K562 (cell line): Measurements from ENCODE around the gene TRIM69. TPM values are rescaled to one million over a fixed set of nuclear protein-coding genes. Genes with fewer than 3 reads are reported as not detected.

ENCODE experiments used
- CREB1 ChIP-seq, 2 experiments: sonication (generic) in 1 of 2; formaldehyde crosslinking in 1 of 2; IDR thresholded peaks; 2 replicates each; pipeline versions ENCODE4 v1.6.1 to v1.8.0; 2012 to 2022; ENCODE audit warnings: inconsistent platforms in 1 of 2, mild to moderate bottlenecking in 1 of 2, missing genetic modification reagents in 1 of 2, moderate library complexity in 1 of 2
- CREB3L1 ChIP-seq: fragments of 450-650 bp; IDR thresholded peaks from 2 replicates; pipeline ENCODE4 v1.6.1; 2014; ENCODE audit warnings: low read depth, mild to moderate bottlenecking, moderate library complexity, borderline replicate concordance
- EGR1 ChIP-seq: fragments of 450-650 bp; conservative IDR thresholded peaks from 2 replicates; pipeline ENCODE4 v1.6.1; 2017; ENCODE audit warnings: mild to moderate bottlenecking
- EP400 ChIP-seq: fragments of 450-650 bp; IDR thresholded peaks from 2 replicates; pipeline ENCODE4 v1.6.1; 2017; ENCODE audit warnings: antibody characterized with exemption, mild to moderate bottlenecking, moderate library complexity
- GTF3C2 ChIP-seq: IDR thresholded peaks from 3 replicates; pipeline ENCODE4 v1.6.1; 2011; ENCODE audit warnings: borderline replicate concordance, mild to moderate bottlenecking, moderate library complexity; ENCODE audit not compliant: insufficient read length; ENCODE audit errors: extremely low read depth
- KDM2B ChIP-seq: fragments of 250-450 bp; sonication (Bioruptor Pico); IDR thresholded peaks from 2 replicates; pipeline ENCODE4 v1.8.0; 2021; ENCODE audit warnings: mild to moderate bottlenecking, moderate library complexity
- LARP7 ChIP-seq: fragments of 450-650 bp; IDR thresholded peaks from 2 replicates; pipeline ENCODE4 v1.6.1; 2016
- MAFG ChIP-seq: fragments of 450-650 bp; conservative IDR thresholded peaks from 2 replicates; pipeline ENCODE4 v1.6.1; 2016; ENCODE audit warnings: missing genetic modification characterization, missing compliant biosample characterization
- NEUROD1 ChIP-seq: fragments of 150-350 bp; IDR thresholded peaks from 2 replicates; pipeline ENCODE4 v1.6.1; 2014; ENCODE audit warnings: borderline replicate concordance, low read length, low read depth; ENCODE audit not compliant: partially characterized antibody
- PKNOX1 ChIP-seq: fragments of 450-650 bp; IDR thresholded peaks from 2 replicates; pipeline ENCODE4 v1.6.1; 2016
- POLR2AphosphoS5 ChIP-seq: IDR thresholded peaks from 2 replicates; pipeline ENCODE4 v1.6.1; 2011; ENCODE audit warnings: mild to moderate bottlenecking, low read depth, low read length, moderate library complexity; ENCODE audit not compliant: control insufficient read depth, insufficient read depth
- RBBP5 ChIP-seq: fragments of 200-600 bp; sonication (generic); IDR thresholded peaks from 2 replicates; pipeline ENCODE4 v1.6.1; 2012; ENCODE audit warnings: borderline replicate concordance, mild to moderate bottlenecking, low read length, control low read depth, inconsistent platforms; ENCODE audit not compliant: insufficient read depth, poor library complexity, severe bottlenecking
- TEAD4 ChIP-seq, 2 experiments: sonication (generic) in 1 of 2; formaldehyde crosslinking in 1 of 2; IDR thresholded peaks; 2 replicates each; pipeline versions ENCODE4 v1.6.1 to v1.8.0; 2012 to 2022; ENCODE audit warnings: borderline replicate concordance in 1 of 2, inconsistent platforms in 1 of 2, low read length in 1 of 2, mild to moderate bottlenecking in 1 of 2, missing genetic modification reagents in 1 of 2
- ZFPM2 ChIP-seq: fragments of 250-450 bp; sonication (Bioruptor Pico); IDR thresholded peaks from 2 replicates; pipeline ENCODE4 v1.5.1; 2022; ENCODE audit warnings: mild to moderate bottlenecking
- ZNF311 ChIP-seq: fragments of 250-450 bp; sonication (Bioruptor Pico); IDR thresholded peaks from 2 replicates; pipeline ENCODE4 v1.4.0; 2020; ENCODE audit warnings: mild to moderate bottlenecking, moderate library complexity
- ZNF707 ChIP-seq: fragments of 250-450 bp; sonication (Bioruptor Pico); conservative IDR thresholded peaks from 2 replicates; pipeline ENCODE4 v1.8.0; 2022; ENCODE audit warnings: inconsistent platforms, mild to moderate bottlenecking, moderate library complexity
- polyA plus RNA-seq, 8 experiments: library from polyadenylated mRNA; depleted of rRNA in 4 of 8; stranded (reverse) in 5 of 8; unstranded in 3 of 8; fragments of >200 nt; fragmentation: Nextera tagmentation in 2 of 8; fragmentation: Illumina TruSeq in 1 of 8; extraction: Ambion mirVana in 2 of 8; extraction: Trizol in 1 of 8; gene quantifications; 2 replicates each; pipeline versions ENCODE4 v1.2.1 to v1.2.3, GENCODE V29; 2011 to 2014; ENCODE audit warnings: inconsistent platforms in 1 of 8, missing spikeins in 1 of 8
- total RNA-seq, 7 experiments: library from RNA; depleted of rRNA in 6 of 7; stranded (reverse); fragments of >200 nt in 6 of 7; fragmentation: Illumina TruSeq in 2 of 7; extraction: Trizol in 2 of 7; gene quantifications; 2 replicates each; pipeline versions ENCODE4 v1.2.1 to v1.2.3, GENCODE V29; 2011 to 2021; ENCODE audit warnings: low replicate concordance in 1 of 7
- TF ChIP-seq, protein P1 (sequence below): fragments of 450-650 bp; formaldehyde crosslinking; IDR thresholded peaks from 2 replicates; pipeline ENCODE4 v1.4.0; 2020; ENCODE audit warnings: mild to moderate bottlenecking, mixed read lengths

The TRIM69 gene
- total and polyA plus RNA-seq, 9 of the 15 experiments (the other 6 are each of a cell fraction or from before 2014, with no cell fraction given), result 1.0 to 4.3 (median 2.3) TPM

DNA sequence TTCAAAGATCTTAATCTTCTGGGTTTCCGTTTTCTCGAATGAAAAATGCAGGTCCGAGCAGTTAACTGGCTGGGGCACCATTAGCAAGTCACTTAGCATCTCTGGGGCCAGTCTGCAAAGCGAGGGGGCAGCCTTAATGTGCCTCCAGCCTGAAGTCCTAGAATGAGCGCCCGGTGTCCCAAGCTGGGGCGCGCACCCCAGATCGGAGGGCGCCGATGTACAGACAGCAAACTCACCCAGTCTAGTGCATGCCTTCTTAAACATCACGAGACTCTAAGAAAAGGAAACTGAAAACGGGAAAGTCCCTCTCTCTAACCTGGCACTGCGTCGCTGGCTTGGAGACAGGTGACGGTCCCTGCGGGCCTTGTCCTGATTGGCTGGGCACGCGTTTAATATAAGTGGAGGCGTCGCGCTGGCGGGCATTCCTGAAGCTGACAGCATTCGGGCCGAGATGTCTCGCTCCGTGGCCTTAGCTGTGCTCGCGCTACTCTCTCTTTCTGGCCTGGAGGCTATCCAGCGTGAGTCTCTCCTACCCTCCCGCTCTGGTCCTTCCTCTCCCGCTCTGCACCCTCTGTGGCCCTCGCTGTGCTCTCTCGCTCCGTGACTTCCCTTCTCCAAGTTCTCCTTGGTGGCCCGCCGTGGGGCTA is 25.1 kb upstream of the TRIM69 start, which contains the start of the genes B2M and PATL2 (continued):
- no peak for TF ChIP-seq ZNF311 (CRISPR knock-in tag)
- no peak for TF ChIP-seq LARP7
- TF ChIP-seq GTF3C2, result no peak
- TF ChIP-seq EP400, result peak; percentile 89
- peak; percentile 96 for TF ChIP-seq CREB1 (IDR thresholded peaks at IDR 0.05)
- TF ChIP-seq CREB1 (CRISPR knock-in tag; IDR thresholded peaks at IDR 0.05), result peak; percentile 98
- peak; percentile 60 for TF ChIP-seq RBBP5
- TF ChIP-seq KDM2B, result peak; percentile 62; the same call in 1 of the 2 replicates
- 0 out of 2 replicates have a peak, but pooled peaks have one; percentile 10 for TF ChIP-seq EGR1
- TF ChIP-seq, protein P1, sequence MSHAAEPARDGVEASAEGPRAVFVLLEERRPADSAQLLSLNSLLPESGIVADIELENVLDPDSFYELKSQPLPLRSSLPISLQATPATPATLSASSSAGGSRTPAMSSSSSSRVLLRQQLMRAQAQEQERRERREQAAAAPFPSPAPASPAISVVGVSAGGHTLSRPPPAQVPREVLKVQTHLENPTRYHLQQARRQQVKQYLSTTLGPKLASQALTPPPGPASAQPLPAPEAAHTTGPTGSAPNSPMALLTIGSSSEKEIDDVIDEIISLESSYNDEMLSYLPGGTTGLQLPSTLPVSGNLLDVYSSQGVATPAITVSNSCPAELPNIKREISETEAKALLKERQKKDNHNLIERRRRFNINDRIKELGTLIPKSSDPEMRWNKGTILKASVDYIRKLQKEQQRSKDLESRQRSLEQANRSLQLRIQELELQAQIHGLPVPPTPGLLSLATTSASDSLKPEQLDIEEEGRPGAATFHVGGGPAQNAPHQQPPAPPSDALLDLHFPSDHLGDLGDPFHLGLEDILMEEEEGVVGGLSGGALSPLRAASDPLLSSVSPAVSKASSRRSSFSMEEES (CRISPR knock-in tag), result peak; percentile 63
- 0 out of 2 replicates have a peak, but pooled peaks have one; percentile 6 for TF ChIP-seq MAFG (tag)
- TF ChIP-seq POLR2AphosphoS5, result peak; percentile 98
- peak; percentile 20; the same call in 1 of the 2 replicates for TF ChIP-seq CREB3L1
- TF ChIP-seq TEAD4 (IDR thresholded peaks at IDR 0.05; ENCODE audit: low read length), result peak; percentile 67
- TF ChIP-seq TEAD4 (CRISPR knock-in tag; IDR thresholded peaks at IDR 0.05; ENCODE audit: borderline replicate concordance), result no peak
- TF ChIP-seq ZNF707 (CRISPR knock-in tag), result no peak
- peak; percentile 27 for TF ChIP-seq NEUROD1
- TF ChIP-seq ZFPM2, result 0 out of 2 replicates have a peak, but pooled peaks have one; percentile 7
- TF ChIP-seq PKNOX1, result peak; percentile 53; the same call in 1 of the 2 replicates
